GM12872 (cell line): ENCODE data around the gene COLQ.

ENCODE experiments used
- CTCF ChIP-seq: IDR thresholded peaks from 3 replicates; pipeline ENCODE4 v1.5.1; 2011; ENCODE audit warnings: low read depth, mild to moderate bottlenecking, low read length, moderate library complexity; ENCODE audit not compliant: insufficient read depth

COLQ gene

GRCh38 chr3:15440891-15441290 is 80.6 kb downstream of the COLQ start:
- no peak for TF ChIP-seq CTCF

GRCh38 chr3:15439476-15439875 is 82.0 kb downstream of the COLQ start:
- TF ChIP-seq CTCF = no peak

- TF ChIP-seq CTCF = no peak
These were observed 82.5 kb downstream of the COLQ start for GRCh38 chr3:15438983-15439382.

GRCh38 chr3:15436246-15436645 is 85.3 kb downstream of the COLQ start:
- no peak for TF ChIP-seq CTCF

- no peak for TF ChIP-seq CTCF
These were observed 86.8 kb downstream of the COLQ start for GRCh38 chr3:15434756-15435155.

- TF ChIP-seq CTCF = no peak
These were observed 88.0 kb downstream of the COLQ start for GRCh38 chr3:15433531-15433930.

DNA sequence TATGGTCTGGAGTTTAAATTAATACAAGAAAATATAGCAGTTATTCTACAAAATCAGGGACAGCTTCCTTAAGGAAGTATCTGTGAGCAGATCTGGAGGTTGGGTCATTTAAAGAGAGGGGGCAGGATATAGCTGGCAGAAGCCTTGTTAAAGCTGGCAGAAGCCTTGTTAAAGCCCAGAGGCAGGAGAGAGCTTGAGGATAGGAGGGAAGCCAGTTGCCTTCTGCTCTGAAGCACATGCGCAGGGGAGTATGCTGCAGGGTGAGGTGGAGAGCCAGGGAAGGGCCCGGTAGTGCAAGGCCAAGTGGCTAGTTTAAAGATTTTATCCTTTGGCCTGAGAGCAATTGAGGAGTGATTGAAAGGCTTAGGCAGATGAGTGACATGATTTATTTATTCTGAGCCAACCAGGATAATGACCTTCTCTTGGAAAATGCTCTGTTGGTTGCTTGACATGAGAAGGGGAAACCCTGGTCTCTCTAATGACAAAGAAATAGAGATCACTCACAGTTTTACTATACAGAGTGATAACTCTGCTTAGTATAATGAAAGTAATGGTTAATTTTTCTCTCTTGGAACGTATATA is 90.2 kb downstream of the COLQ start:
- TF ChIP-seq CTCF = no peak
